K562 (cell line): ENCODE data around the gene CCR5AS.

Source experiments
- BRF1 ChIP-seq: IDR thresholded peaks from 3 replicates; pipeline ENCODE4 v1.6.1; 2011; ENCODE audit warnings: borderline replicate concordance, mild to moderate bottlenecking; ENCODE audit not compliant: insufficient read length; ENCODE audit errors: extremely low read depth
- CTCFL ChIP-seq: IDR thresholded peaks from 2 replicates; pipeline ENCODE4 v1.6.1; 2011; ENCODE audit warnings: borderline replicate concordance, low read depth, mild to moderate bottlenecking, moderate library complexity, low read length; ENCODE audit not compliant: insufficient read depth, poor library complexity, severe bottlenecking
- EP400 ChIP-seq: fragments of 450-650 bp; IDR thresholded peaks from 2 replicates; pipeline ENCODE4 v1.6.1; 2017; ENCODE audit warnings: antibody characterized with exemption, mild to moderate bottlenecking, moderate library complexity
- ETV1 ChIP-seq: fragments of 450-650 bp; conservative IDR thresholded peaks from 2 replicates; pipeline ENCODE4 v1.6.1; 2016; ENCODE audit warnings: missing genetic modification characterization, control low read depth, low read depth, missing compliant biosample characterization
- HOXB6 ChIP-seq: fragments of 250-450 bp; sonication (Bioruptor Pico); IDR thresholded peaks from 2 replicates; pipeline ENCODE4 v1.5.1; 2022; ENCODE audit warnings: mild to moderate bottlenecking, borderline replicate concordance
- MXI1 ChIP-seq: IDR thresholded peaks from 2 replicates; pipeline ENCODE4 v1.6.1; 2011; ENCODE audit warnings: low read depth, mild to moderate bottlenecking, improper control_type of control experiment, low read length
- PBX2 ChIP-seq, 2 experiments: IDR thresholded peaks in 1 of 2; conservative IDR thresholded peaks in 1 of 2; 2 replicates each; pipeline ENCODE4 v1.6.1; 2016; ENCODE audit warnings: low read depth in 2 of 2, mild to moderate bottlenecking in 1 of 2, missing compliant biosample characterization in 1 of 2, missing genetic modification characterization in 1 of 2, moderate library complexity in 1 of 2
- PURB ChIP-seq: sonication (generic); formaldehyde crosslinking; IDR thresholded peaks from 2 replicates; pipeline ENCODE4 v1.9.0; 2021; ENCODE audit warnings: low read depth, mild to moderate bottlenecking, missing genetic modification reagents
- SIRT6 ChIP-seq: IDR thresholded peaks from one replicate; pipeline ENCODE4 v1.6.1; 2012; ENCODE audit warnings: low read depth, mild to moderate bottlenecking, control low read depth, inconsistent platforms, low read length, moderate library complexity
- ZC3H4 ChIP-seq: sonication (generic); formaldehyde crosslinking; IDR thresholded peaks from 2 replicates; pipeline ENCODE4 v1.9.0; 2021; ENCODE audit warnings: missing genetic modification reagents, borderline replicate concordance
- ZNF282 ChIP-seq: sonication (generic); formaldehyde crosslinking; IDR thresholded peaks from 2 replicates; pipeline ENCODE4 v1.8.1; 2023; ENCODE audit warnings: missing genetic modification reagents
- ZNF584 ChIP-seq: fragments of 200-800 bp; sonication (Bioruptor generic); IDR thresholded peaks from 2 replicates; pipeline ENCODE4 v1.6.1; 2016; ENCODE audit warnings: low read depth, mild to moderate bottlenecking, missing genetic modification characterization, missing compliant biosample characterization
- ZNF699 ChIP-seq: fragments of 250-450 bp; sonication (Bioruptor Pico); IDR thresholded peaks from 2 replicates; pipeline ENCODE4 v1.8.0; 2021; ENCODE audit warnings: mild to moderate bottlenecking, moderate library complexity; ENCODE audit not compliant: insufficient replicate concordance
- TF ChIP-seq, protein P1 (sequence below): fragments of 250-450 bp; sonication (Bioruptor Pico); IDR thresholded peaks from 2 replicates; pipeline ENCODE4 v1.6.1; 2021; ENCODE audit warnings: mild to moderate bottlenecking
- TF ChIP-seq, protein P2 (sequence below): fragments of 450-650 bp; formaldehyde crosslinking; IDR thresholded peaks from 2 replicates; pipeline ENCODE4 v1.4.0; 2020; ENCODE audit warnings: mild to moderate bottlenecking, moderate library complexity
- TF ChIP-seq, protein P3 (sequence below), 2 experiments: fragments of 450-650 bp; IDR thresholded peaks; 2 replicates each; pipeline ENCODE4 v1.6.1; 2018; ENCODE audit warnings: mild to moderate bottlenecking in 2 of 2, low read depth in 1 of 2; ENCODE audit not compliant: partially characterized antibody in 2 of 2

The CCR5AS gene

DNA sequence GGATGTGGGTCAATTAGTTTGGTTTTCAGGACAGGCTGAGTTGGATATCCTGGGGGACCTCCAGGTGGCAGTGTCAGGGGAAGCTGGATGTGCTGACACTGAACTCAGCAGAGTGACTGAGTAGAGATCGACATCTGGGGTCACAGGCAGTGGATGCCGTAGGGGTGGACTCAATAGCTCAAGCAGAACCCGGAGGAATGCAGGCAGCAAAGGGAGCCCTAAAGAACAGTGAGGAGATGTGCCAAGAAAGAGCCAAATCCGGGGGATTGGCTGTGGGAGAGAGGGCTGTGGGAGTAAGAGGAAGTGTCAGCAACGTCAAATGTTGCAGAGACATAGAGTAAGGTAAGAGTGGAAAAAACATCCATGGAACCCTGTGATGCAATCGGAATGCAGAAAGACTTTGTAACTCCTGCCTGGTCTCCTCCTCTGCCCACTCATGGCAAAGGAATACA, 11.6 kb downstream of the CCR5AS start (continued):
- TF ChIP-seq CTCFL (peak; percentile 35), PURB (CRISPR knock-in tag) (no peak), HOXB6 (CRISPR knock-in tag) (no peak), ZC3H4 (CRISPR knock-in tag) (no peak), ZNF282 (CRISPR knock-in tag) (no peak), SIRT6 (no peak), ZNF699 (no peak), MXI1 (no peak), EP400 (no peak), ETV1 (tag) (peak; percentile 21; the same call in 1 of the 2 replicates), PBX2 (CRISPR knock-in tag; IDR thresholded peaks at IDR 0.05; ENCODE audit: low read depth) (no peak), PBX2 (tag; conservative IDR thresholded peaks at IDR 0.05; ENCODE audit: low read depth) (0 out of 2 replicates have a peak, but pooled peaks have one; percentile 33), ZNF584 (CRISPR knock-in tag) (no peak), BRF1 (no peak)
- TF ChIP-seq, protein P1, sequence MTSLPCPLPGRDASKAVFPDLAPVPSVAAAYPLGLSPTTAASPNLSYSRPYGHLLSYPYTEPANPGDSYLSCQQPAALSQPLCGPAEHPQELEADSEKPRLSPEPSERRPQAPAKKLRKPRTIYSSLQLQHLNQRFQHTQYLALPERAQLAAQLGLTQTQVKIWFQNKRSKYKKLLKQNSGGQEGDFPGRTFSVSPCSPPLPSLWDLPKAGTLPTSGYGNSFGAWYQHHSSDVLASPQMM: no peak
- TF ChIP-seq, protein P2, sequence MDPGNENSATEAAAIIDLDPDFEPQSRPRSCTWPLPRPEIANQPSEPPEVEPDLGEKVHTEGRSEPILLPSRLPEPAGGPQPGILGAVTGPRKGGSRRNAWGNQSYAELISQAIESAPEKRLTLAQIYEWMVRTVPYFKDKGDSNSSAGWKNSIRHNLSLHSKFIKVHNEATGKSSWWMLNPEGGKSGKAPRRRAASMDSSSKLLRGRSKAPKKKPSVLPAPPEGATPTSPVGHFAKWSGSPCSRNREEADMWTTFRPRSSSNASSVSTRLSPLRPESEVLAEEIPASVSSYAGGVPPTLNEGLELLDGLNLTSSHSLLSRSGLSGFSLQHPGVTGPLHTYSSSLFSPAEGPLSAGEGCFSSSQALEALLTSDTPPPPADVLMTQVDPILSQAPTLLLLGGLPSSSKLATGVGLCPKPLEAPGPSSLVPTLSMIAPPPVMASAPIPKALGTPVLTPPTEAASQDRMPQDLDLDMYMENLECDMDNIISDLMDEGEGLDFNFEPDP (CRISPR knock-in tag): no peak
- TF ChIP-seq, protein P3, sequence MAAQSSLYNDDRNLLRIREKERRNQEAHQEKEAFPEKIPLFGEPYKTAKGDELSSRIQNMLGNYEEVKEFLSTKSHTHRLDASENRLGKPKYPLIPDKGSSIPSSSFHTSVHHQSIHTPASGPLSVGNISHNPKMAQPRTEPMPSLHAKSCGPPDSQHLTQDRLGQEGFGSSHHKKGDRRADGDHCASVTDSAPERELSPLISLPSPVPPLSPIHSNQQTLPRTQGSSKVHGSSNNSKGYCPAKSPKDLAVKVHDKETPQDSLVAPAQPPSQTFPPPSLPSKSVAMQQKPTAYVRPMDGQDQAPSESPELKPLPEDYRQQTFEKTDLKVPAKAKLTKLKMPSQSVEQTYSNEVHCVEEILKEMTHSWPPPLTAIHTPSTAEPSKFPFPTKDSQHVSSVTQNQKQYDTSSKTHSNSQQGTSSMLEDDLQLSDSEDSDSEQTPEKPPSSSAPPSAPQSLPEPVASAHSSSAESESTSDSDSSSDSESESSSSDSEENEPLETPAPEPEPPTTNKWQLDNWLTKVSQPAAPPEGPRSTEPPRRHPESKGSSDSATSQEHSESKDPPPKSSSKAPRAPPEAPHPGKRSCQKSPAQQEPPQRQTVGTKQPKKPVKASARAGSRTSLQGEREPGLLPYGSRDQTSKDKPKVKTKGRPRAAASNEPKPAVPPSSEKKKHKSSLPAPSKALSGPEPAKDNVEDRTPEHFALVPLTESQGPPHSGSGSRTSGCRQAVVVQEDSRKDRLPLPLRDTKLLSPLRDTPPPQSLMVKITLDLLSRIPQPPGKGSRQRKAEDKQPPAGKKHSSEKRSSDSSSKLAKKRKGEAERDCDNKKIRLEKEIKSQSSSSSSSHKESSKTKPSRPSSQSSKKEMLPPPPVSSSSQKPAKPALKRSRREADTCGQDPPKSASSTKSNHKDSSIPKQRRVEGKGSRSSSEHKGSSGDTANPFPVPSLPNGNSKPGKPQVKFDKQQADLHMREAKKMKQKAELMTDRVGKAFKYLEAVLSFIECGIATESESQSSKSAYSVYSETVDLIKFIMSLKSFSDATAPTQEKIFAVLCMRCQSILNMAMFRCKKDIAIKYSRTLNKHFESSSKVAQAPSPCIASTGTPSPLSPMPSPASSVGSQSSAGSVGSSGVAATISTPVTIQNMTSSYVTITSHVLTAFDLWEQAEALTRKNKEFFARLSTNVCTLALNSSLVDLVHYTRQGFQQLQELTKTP (IDR thresholded peaks at IDR 0.05; ENCODE audit: low read depth in 1 of 2, partially characterized antibody in 2 of 2): peak in 1 of 2 experiments; percentile 40
